ENCODE results near the gene ANAPC1. TPM values are rescaled to one million over a fixed set of nuclear protein-coding genes. Genes with fewer than 3 reads are reported as not detected.
"Not testable (repeated sequence)": the region's sequence is repeated elsewhere in the genome, so short reads cannot be mapped to it uniquely, and the experiment has no call there.

Gene ANAPC1
- total RNA-seq, 2 experiments from 2014 or later: 52.1 to 52.5 TPM

DNA sequence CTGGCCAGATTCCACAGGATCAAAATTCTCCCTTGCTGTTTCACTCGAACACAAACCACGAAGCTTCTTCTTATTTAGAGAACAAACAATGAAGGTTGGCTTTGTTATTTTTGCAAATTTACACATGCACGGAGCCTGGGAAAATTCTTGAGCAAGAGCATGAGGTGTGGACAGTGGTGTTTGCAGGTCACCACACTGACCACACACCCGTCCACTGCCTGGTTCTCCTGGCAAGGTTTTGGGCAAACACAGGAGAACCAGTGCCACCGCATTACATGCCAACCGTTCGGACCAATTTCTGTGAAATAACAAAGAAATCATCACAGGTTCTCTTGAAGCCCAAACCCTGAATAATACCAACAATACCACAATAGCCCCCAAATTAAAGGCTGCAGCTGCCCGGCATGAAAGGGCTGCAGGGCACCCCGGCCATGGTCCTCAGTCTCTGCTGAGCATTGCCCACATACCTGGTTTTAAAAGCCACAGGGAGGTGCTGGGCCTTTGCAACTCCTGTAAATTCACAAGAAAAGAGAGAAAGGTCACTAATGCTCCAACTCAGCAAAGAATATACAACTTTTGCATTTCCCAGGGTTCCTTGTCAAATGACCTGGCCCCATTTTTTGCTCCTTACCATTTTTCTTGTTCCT is 154.1 kb downstream of the ANAPC1 start:
- H3K36me3 Mint-ChIP-seq (ENCODE audit: low read depth); POLR2A ChIA-PET; H3K4me1 Mint-ChIP-seq; H3K27ac Mint-ChIP-seq; CTCF ChIA-PET; H3K4me3 Mint-ChIP-seq; DNase-seq; H3K27me3 Mint-ChIP-seq; H3K9me3 Mint-ChIP-seq: not testable (repeated sequence)

DNA sequence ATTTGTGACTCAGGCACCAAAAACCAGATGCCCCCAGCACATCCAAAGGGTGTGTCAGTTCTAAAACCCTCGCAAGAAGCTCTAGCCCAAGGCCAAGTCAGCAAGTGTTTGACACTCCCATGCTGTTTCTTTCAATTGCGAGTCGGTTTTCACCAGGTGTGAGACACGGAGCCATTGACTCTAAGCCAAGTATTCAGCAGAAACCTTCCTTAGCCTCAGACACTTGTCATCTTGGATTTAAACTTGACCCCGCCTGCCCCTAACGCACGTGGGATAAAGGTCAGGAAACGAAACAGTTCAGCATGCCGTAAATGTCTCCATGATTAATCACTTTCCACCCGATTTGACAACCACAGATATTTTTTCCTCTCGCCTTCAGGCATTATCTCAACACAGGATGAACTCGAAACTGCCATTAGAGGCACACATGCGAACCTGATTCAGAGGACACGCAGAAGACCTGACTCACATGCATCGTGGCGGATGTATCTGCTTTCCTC is 156.3 kb downstream of the ANAPC1 start:
- H3K27ac Mint-ChIP-seq; POLR2A ChIA-PET; H3K4me3 Mint-ChIP-seq; H3K4me1 Mint-ChIP-seq; H3K36me3 Mint-ChIP-seq (ENCODE audit: low read depth); H3K9me3 Mint-ChIP-seq; DNase-seq; CTCF ChIA-PET; H3K27me3 Mint-ChIP-seq: not testable (repeated sequence)

DNA sequence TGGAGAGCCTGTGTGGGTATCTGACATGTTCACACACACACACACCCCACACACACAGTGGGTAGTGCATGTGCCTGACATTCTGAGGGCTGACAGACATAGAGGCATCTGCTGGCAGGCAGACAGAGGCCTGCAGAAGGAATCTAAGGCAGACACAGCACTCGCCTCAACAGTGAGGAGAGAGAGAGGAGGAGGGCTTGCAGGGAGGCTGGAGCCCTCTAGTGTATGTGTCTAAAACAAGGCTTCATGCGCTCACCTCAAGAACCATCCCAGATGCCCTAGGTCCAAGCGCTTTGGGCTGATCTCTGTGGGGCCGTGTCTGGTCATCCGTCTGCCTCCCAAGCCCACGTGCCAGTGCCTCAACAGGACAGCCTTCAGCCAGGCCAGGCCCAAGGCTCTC is 158.3 kb downstream of the ANAPC1 start:
- H3K27me3 Mint-ChIP-seq; H3K4me3 Mint-ChIP-seq; H3K4me1 Mint-ChIP-seq; H3K9me3 Mint-ChIP-seq; POLR2A ChIA-PET; CTCF ChIA-PET; H3K27ac Mint-ChIP-seq; H3K36me3 Mint-ChIP-seq (ENCODE audit: low read depth); DNase-seq: not testable (repeated sequence)

DNA sequence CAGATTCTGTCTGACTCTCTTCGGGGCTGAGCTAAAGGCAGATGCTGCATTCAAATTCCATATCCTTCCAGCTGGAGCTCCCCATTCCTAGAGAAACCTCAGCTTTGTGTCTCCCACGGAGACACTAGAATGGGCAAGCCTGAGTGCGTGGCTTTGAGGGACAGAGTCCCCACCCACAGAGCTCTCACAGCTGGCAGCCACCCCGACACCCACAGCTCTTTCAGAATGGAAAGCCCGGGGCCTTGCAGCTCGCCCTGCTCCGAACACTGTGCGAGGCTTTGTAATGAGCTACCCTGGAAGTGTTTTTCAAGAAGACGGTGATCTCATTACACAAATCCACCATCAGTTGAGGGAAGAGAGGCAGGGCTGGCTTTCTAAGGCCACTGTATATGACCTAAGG is 164.4 kb downstream of the ANAPC1 start:
- DNase-seq; H3K4me1 Mint-ChIP-seq; H3K27ac Mint-ChIP-seq; H3K36me3 Mint-ChIP-seq (ENCODE audit: low read depth); POLR2A ChIA-PET; H3K9me3 Mint-ChIP-seq; H3K4me3 Mint-ChIP-seq: not testable (repeated sequence)
- CTCF ChIA-PET: interaction anchor here (0.5 kb wide), 1 partner anchor 215 kb away, joined by 3 read pairs; no protein-coding TSS in a partner anchor
- H3K27me3 Mint-ChIP-seq: peaks cover 13% of the 10 kb centered on the region

Other genes starting within 250 kb of the ANAPC1 start
- under 1 TPM; 0.20 to 0.35 TPM for gene MERTK, start 14.4 kb upstream of the ANAPC1 start, total RNA-seq
- 10 to 100 TPM; 23.8 to 24.0 TPM for gene TMEM87B, start 171.1 kb upstream of the ANAPC1 start, total RNA-seq

All from activated CD4-positive, alpha-beta memory T cell treated with anti-CD3 and anti-CD28 coated beads, Interleukin-2, amount 10 ng/mL, durations not matched to agents 7 days and 5 days (primary cell).